NCI-H82 treated with DMSO at 0.1 percent for 48 hours (cell line): ENCODE results near the gene FGF6.

Experiments
- DNase-seq: peaks from one replicate; lab custom pipeline; 2025; ENCODE audit not compliant: unreplicated experiment; lab: John Stamatoyannopoulos, UW

The FGF6 gene

DNA sequence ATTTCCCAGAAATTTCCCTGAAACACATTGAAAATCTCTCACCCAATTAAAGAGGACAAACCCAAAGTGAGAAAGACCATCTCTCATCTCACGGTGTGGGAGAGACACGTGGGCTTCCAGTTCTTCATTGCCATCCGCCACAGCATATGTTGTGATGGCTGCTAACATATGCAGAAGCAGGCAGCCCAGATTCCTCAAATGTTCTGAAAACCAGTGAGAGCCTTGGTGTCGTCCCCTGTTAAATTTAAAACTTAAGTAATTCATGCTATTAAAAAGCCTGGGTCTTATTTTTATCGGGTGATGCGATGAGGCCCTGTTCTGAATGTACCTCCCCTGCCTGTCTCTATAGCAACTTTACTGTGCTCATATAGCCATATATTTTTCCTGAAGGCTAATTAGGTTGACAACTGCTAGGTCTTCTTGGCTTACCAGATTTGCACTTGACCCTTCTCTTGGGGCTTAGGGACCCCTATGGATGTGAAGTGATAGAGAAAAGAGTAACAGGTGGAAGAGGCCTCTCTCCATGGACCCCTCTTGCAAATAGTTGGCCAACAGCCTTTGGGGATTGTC, 2.8 kb upstream of the FGF6 start:
- no peak for DNase-seq

DNA sequence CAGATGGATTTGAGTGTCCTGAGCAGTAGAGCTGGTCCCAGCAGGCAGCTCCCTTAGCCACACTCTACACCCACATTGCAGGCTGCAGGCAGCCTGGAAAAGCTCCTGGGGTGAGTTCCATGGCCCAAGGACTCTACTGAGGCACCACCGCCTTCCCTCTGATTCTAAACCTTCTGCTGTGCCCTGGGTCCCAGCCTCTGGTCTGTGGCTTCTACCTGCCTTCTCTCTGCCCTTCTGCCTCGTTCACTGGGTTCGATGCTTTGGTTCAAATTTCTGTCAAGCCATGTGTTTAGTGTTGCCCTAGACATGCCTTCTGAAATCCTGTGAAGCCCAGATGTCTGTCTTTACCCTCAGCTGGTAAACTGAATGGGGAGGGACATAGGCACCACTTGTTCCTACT, 1.5 kb upstream of the FGF6 start:
- no peak for DNase-seq

DNA sequence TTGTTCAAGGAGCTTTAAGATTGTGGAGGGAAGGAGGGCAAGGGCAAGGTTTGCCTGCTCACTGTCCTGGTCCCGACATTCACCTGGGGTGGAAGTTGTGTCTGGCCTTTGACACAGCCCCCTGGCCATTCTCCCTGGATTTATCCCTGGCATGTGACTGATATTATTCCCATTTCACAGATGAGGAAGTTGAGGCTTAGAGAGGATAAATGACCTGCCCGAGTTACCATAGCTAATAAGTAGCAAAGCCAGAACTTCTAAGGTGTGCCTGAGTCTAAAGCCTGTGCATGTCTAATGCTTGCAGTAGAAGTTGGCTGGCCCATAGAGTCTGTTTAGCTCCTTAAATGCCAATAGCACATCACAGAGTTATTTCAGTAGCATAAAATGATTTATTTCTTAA, 720 bp upstream of the FGF6 start:
- DNase-seq, result no peak

DNA sequence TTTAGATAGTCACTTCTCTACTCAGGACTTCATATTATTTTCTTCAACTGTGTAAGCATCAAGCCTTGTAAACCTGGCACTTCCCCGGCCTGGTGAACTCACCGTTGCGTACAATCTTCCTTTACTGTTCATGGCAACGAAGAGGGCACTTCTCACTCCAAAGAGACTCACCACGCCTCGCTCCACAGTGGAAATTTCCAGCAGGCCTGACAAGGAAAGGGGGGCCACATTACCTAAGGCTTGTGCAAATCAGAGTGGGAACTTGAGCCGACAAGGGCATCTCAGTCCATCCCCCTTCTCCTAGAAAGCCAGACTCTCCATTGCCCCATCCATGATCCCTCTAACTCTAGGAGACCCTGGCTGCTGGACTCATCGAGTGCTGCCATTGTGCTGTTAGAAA, 1.6 kb downstream of the FGF6 start:
- DNase-seq, result no peak

DNA sequence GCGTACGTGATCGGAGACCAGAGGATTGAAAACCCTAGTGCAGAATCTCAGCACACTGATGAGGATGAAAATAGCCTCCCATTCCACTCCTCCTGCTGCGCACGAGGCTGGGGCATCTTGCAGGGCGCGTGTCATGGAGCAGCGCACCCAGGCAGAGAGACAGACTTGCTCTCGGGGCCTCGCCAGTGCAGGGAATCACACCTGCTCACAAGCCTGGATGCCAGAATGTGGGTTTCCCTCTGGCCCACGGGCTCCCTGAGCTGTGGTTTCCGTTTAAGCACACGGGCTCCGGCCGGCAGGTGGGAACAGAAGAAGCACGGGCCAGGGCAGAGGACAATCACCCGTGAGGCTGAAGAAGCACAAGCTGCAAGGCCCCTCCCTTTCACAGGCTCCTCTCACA, 2.0 kb downstream of the FGF6 start:
- DNase-seq, result no peak

DNA sequence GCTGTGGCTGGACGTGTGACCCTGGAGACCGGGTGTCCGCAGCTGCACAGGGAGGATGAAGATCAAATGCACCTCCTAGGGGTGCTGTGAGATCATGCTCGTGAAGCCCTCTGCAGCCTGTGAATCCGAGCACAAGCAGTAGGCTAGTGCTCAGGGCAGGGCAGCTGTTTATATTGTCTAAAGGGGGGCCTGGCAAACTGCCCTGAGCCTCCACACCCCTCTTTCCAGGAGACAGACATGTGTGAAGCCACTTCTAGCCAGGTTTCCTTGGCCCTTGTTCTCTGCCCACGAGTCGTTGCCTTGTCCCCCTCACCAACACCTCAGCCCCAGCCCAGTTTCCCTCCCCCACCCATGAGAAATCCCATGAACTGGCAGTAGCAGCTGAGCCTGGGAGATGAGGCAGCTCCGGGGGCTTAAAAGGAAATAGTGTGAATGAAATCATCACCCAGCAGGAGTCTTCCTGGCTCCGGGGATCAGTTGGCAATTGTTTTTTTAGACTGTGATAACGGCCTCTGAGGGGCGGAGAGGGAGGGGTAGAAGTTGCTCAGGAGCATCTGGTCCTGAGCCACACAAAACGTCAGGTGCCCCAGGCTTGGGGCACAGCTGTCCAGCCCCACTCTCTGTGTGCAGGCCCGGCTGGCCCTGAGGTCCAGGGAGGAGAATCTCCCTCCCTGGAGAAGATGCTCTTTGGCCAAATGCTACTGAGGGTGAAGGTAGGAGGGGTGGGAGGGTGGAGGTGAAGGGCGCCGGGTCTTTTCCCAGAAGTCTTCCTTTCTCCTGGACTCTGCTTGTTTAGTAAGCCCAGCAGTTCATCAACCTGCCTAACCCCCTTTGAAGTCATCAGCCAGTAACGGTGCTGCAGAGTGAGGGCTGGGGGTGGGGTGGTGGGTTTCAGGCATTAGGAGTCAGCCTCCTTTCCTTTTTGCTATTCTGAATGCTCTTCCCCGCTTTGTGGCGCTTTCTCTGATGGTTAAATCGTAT, 4.0 kb downstream of the FGF6 start:
- no peak for DNase-seq

DNA sequence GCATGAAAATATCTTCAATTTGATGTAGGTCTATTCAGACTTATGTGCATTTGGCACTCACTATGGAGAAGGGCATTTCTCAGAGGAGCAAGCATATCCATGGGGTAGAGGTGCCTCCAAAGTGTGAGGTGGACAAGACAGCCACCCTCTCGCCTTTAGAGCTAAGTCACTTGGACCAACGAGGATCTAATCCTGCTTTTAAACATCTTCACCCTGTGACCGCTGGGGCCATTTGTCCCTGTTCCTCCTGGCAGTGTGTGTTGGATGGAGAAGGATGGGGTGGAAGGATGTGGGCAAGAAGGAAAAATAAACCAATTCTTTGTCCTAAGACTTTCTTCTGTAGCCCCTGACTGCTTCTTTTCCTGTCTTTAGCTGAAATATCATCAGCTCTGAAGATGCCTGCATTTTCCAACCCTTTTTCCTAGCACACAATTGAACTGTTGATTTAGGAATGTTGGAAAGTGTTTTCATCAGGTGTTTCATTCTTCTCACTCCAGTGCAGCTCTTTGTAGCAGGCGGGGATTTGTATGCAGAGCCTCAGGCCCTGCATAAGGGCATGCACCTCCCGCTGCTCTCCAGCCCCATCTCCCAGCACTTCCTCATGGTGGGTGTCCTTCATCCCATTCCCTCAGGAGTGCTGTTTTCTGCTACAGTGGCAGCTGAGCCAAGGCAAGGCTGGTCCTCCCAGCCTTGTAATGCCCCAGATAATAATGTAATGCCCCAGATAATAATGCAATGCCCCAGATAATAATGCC, 5.3 kb downstream of the FGF6 start:
- DNase-seq, result no peak

DNA sequence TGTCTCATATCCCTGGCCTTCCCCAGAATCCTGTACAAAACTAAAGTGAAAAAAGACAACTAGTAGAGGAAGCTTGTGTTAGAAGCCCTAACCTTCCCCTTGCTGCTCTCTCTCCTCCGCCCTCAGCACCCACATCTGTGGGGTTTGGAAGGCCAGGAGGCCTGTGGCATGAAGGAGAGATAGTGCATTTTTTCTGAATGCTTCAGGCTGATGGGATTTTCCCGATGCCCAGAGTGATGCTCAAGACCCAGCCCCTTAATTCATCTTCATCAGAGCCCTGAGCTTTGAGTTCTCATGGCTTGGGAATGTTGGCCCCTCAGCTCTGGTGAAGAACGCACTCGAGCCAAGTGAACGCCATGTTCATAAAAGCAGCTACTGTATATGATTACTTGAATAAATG, 5.9 kb downstream of the FGF6 start:
- DNase-seq, result no peak

DNA sequence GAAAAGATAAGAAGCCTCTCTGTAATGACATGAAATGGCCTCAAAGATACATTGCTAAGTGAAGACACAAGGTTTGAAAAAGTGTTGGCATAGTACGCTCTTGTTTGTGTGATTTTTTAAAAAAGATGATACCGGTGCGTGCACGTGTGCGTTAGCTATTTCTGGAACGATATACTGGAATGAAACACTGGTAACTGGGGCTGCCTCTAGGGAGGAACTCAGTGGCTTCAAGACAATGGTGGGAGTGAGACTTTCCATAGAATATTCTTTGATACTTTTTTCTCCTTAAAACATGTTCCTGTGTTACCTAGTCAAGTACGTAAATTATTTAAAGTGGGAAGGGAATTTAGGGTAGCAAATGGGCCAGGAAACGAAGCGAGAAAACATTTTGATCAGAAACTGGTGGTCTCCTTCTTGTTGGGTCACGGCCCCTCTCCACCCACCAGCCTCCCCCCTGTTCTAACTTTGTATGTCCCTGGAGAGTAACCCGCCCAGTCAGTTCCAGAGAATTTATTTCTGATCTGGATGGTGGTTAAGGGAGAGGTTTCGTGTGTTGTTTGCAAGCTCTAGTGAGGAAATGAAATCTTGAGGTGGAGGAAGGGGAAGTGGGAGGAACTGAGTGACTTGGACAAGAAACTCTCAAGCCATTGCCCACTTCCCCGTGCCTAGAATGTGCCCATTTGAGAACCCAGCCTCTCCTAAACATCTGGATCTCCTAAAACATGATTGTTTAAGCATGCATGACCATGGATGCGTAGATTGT, 6.6 kb downstream of the FGF6 start:
- DNase-seq, result no peak

DNA sequence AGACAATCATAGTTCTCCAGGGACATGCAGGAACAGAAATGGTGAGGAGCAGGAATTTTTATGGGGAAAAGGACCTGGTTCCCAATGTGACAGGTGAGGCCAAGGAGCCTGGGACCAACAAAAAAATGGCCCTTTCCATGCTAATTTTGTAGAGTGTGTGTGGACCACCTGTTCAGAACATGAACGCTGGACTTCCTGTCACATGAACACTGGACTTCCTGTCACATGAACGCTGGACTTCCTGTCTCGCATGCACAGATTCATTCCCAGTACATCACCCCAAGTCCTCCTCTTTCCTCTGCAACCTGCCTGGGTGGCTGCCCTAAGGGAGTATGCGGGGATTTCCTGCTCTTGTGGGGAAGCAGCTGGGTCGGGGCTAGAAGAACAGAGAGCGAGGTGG, 10.1 kb downstream of the FGF6 start:
- no peak for DNase-seq

DNA sequence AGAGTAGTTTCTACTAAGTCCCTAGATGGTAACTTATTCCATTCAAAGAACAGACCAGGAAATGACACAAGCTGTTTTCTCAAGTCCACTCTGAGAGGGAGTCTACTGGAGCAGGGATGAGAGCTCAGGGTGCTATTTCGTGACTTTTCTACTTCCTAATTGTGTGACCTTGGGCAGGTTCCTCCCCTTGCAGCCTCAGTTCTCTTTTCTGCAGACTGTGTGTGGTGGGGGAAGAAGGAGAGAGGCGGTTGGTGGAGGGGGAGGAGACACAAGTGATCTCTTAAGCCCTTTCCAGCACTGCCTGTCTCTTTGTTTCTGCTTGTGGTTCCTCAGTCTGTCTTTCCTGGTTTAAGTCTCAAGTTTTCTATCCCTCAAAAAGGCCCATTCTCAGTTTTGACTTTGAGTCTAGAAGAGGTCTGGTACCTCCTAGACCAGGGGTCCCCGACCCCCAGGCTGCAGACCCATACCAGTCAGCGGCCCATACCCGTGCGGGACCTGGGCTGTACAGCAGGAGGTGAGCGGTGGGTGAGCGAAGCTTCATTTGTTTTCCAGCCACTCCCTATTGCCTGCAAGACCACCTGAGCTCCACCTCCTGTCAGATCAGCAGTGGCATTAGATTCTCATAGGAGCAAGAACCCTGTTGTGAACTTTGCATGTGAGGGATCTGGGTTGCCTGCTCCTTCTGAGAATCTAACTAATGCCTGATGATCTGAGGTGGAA, 10.7 kb downstream of the FGF6 start:
- no peak for DNase-seq

DNA sequence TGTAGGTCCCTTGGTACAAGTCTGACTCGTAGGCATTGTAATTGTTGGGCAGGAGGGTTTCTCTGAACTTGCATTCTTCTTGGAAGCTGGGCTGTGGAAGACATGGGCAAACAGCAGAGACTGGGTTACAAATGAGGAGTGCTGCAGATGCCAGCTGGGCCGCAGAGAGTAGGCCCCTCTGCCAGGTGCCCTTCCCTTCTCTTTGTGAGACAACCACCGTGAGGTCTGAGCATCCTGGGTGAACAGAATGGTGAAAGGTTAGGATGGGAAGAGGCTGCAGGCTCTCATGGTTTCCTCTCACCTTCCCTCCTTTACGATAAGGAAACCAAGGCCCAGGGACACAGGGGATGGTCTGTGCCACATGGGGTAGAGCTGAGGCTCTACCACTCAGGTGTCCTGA, 11.3 kb downstream of the FGF6 start:
- DNase-seq, result no peak

DNA sequence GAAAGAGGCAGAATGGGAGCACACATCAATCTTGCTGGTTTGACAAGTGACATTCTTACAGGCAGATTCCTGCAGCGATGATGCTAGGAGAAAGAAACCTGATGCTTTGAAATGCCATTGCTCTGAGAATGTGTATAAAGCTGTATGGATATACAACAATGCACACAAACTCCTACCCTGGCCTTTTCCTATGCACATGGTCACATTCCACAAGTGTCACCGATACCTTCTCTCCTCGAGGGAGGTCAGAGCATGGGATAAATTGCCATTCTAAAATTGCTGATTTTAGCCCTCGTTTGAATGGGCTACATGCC, 11.9 kb downstream of the FGF6 start:
- no peak for DNase-seq

DNA sequence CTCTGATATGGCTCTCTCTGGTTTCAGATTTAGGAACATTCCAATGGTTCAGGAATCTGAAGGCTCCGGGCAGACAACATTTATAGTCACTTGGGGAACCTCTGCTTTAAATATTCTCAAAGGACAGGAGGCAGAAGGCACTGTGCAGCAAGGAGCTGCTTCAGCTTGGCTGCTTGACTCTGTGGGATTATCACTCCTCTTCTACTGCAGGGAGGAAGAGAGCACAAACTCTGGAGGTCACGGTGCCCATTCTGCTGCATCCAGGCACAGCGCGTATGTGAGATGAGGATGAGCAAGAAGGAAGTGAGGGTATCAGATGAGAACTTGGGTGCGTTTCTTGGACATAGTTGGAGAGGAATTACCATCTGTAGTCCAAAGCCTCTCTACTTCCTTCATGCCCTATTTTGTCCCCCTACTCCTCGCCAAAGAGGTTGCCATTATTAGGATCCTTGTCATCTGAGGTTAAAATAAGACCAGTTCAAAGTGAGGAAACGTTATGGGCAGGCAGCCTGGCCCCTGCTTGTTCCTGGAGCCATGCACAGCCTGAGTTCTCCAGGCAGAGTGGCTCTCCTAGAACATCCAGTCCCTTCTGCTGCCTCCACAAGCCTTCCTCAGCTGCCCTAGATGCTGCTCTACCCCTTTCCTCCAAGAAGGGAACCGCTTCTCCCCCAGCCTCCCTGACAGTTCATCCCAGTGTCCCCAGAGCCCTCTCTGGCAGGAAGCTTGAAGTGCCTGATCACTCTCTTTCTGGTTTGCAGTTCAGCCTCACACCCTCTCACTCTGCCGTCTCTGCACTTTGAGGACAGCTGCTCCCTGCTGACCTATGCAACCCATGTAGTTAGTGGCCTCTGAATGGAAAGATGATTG, 12.5 kb downstream of the FGF6 start:
- no peak for DNase-seq

DNA sequence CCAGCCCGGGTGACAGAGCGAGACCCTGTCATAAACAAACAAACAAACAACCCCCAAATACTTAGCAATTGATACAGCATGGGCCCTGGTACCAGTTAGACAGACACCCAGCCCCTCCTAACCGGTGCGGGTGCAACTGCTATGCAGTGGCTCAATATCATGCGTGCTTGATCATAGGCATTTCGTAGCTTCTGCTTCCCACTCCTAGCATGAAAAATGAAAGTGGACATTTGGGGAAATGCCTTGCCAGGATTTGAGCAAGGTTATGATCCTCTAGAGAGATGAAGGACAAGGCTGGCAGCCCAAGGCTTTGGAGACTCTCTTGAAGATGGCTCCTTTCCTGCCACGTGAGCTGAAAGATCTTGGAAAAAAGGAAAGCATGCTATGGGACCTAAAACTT, 13.7 kb downstream of the FGF6 start:
- no peak for DNase-seq

DNA sequence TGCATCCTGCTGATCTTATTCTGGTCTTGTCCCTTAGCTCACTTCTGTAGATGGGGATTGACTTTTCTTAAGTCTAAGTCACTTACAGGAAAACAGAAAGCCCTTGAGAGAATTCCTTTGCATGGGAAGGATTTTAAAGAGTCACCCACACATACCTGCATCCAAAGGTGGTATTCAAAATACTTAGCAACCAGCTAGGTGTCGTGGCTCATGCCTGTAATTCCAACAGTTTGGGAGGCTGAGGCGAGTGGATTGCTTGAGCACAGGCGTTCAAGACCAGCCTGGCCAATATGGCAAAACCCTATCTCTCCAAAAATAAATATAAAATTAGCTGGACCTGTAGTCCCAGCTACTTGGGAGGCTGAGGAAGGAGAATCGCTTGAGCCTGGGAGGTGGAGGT, 14.2 kb downstream of the FGF6 start:
- DNase-seq, result no peak

DNA sequence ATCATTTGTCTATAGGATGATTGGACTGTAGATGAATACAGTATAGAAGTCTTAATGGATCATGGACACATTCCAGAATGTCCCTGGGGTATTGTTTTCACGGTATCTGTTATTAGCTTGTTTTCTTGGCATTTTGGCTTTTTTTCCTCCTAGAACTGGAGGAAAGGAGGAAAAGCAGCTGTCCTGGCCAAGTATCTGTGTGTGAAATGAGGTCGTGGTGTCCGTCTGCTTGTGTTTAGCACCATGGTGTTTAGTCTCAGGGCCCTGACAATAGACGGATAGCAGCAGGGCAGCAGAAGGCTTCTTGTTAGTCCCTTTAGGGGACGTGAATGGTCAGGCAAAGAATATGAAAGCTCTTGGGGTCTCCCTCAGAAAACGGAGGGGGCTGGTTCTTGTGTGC, 21.2 kb downstream of the FGF6 start:
- DNase-seq, result no peak

DNA sequence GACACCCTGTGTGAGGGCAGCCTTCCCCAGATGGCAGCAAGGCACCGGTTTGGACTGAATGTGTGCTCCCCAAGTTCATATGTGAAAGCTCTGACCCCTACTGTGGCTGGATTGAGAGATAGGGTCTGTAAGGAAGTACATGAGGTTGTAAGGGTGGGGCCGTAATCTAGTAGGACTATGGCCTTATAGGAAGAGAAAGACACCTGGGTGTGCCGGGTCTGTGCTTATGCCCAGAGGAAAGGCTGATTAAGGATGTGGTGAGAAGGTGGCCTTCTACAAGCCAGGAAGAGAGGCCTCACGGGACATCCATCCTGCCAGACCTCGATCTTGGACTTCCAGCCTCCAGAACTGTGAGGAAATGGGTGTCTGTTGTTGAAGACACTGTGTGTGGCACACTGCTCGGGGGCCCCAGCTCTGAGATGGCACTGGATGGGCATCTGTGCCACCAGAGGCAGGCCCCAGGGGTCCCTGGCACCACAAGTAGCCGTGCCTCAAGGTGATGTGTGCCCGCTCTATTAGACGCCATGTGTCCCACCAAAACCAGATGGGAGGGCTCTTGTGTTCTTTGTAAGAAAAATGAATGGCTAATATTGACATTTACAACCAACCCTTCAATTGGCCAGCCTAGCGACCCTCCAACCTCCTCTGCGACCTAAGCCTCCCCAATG, 22.0 kb downstream of the FGF6 start:
- no peak for DNase-seq

DNA sequence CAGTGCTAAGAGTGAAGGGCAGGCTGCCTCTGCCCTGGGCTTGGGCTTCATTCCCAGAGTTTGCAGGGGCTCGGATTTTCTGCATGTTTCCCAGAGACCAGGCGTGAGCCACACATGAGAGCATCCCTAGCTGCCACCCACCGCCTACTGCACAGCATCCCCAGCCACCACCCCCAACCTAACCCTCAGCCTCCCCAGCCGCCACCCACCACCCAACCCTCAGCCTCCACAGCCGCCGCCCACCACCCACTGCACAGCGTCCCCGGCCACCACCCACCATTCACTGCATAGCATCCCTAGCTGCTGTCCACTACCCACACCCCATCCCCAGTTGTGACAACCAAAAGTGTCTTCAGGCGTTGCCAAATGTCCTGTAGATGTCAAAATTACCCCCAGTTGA, 22.6 kb downstream of the FGF6 start:
- no peak for DNase-seq
